K562 (cell line): ENCODE data around the gene ZMYM2. TPM values are rescaled to one million over a fixed set of nuclear protein-coding genes. Genes with fewer than 3 reads are reported as not detected.

Experiments
- ASH1L ChIP-seq: fragments of 450-650 bp; IDR thresholded peaks from 2 replicates; pipeline ENCODE4 v1.6.1; 2018; ENCODE audit warnings: borderline replicate concordance, mild to moderate bottlenecking, low read depth; ENCODE audit not compliant: partially characterized antibody
- DDX20 ChIP-seq: fragments of 450-650 bp; IDR thresholded peaks from 2 replicates; pipeline ENCODE4 v1.6.1; 2016; ENCODE audit warnings: missing genetic modification characterization, low read depth, mild to moderate bottlenecking, missing compliant biosample characterization, moderate library complexity
- FOXP1 ChIP-seq: sonication (generic); formaldehyde crosslinking; IDR thresholded peaks from 2 replicates; pipeline ENCODE4 v1.8.0; 2022; ENCODE audit warnings: mild to moderate bottlenecking, missing genetic modification reagents
- HBP1 ChIP-seq: fragments of 450-650 bp; formaldehyde crosslinking; IDR thresholded peaks from 2 replicates; pipeline ENCODE4 v1.4.0; 2022; ENCODE audit warnings: missing genetic modification characterization
- HDGF ChIP-seq: fragments of 450-650 bp; IDR thresholded peaks from 2 replicates; pipeline ENCODE4 v1.6.1; 2016
- HINFP ChIP-seq: fragments of 450-650 bp; conservative IDR thresholded peaks from 2 replicates; pipeline ENCODE4 v1.6.1; 2016; ENCODE audit warnings: missing genetic modification characterization, low read depth, mild to moderate bottlenecking, control low read depth, missing compliant biosample characterization
- KLF6 ChIP-seq: fragments of 250-450 bp; sonication (Bioruptor Pico); IDR thresholded peaks from 2 replicates; pipeline ENCODE4 v1.4.0; 2020; ENCODE audit warnings: mild to moderate bottlenecking, moderate library complexity, borderline replicate concordance
- MYC ChIP-seq, 2 experiments: fragments of 250-450 bp in 1 of 2; sonication (Bioruptor Pico) in 1 of 2; IDR thresholded peaks; 2 replicates each; pipeline versions ENCODE4 v1.5.1 to v1.6.1; 2012 to 2021; ENCODE audit warnings: low read depth in 2 of 2, borderline replicate concordance in 1 of 2, improper control_type of control experiment in 1 of 2, low read length in 1 of 2, mild to moderate bottlenecking in 1 of 2, moderate library complexity in 1 of 2
- NCOR1 ChIP-seq: fragments of 450-650 bp; IDR thresholded peaks from 2 replicates; pipeline ENCODE4 v1.6.1; 2016; ENCODE audit warnings: mild to moderate bottlenecking, moderate library complexity
- NR2C2 ChIP-seq, 2 experiments: fragments of 200-800 bp in 1 of 2; sonication (Bioruptor generic) in 1 of 2; sonication (generic) in 1 of 2; formaldehyde crosslinking in 1 of 2; IDR thresholded peaks; 2 replicates each; pipeline versions ENCODE4 v1.6.1 to v1.8.0; 2016 to 2022; ENCODE audit warnings: mild to moderate bottlenecking in 1 of 2, missing compliant biosample characterization in 1 of 2, missing genetic modification characterization in 1 of 2, missing genetic modification reagents in 1 of 2
- NR3C1 ChIP-seq: sonication (generic); formaldehyde crosslinking; IDR thresholded peaks from 2 replicates; pipeline ENCODE4 v1.8.1; 2022; ENCODE audit warnings: missing genetic modification reagents
- POLR2AphosphoS5 ChIP-seq: IDR thresholded peaks from 2 replicates; pipeline ENCODE4 v1.6.1; 2011; ENCODE audit warnings: mild to moderate bottlenecking, low read depth, low read length, moderate library complexity; ENCODE audit not compliant: control insufficient read depth, insufficient read depth
- POLR3A ChIP-seq: IDR thresholded peaks from 2 replicates; pipeline ENCODE4 v1.6.1; 2011; ENCODE audit warnings: borderline replicate concordance, mild to moderate bottlenecking, moderate library complexity; ENCODE audit not compliant: insufficient read length, insufficient read depth; ENCODE audit errors: extremely low read depth
- ZC3H11A ChIP-seq: IDR thresholded peaks from 2 replicates; pipeline ENCODE4 v1.6.1; 2012; ENCODE audit warnings: low read depth, low read length, improper control_type of control experiment
- ZFX ChIP-seq: sonication (generic); formaldehyde crosslinking; IDR thresholded peaks from 2 replicates; pipeline ENCODE4 v1.8.0; 2022; ENCODE audit warnings: mild to moderate bottlenecking, missing genetic modification reagents, moderate library complexity
- ZNF197 ChIP-seq: fragments of 200-800 bp; sonication (Bioruptor generic); IDR thresholded peaks from 2 replicates; pipeline ENCODE4 v1.6.1; 2016; ENCODE audit warnings: low read depth, missing genetic modification characterization, missing compliant biosample characterization
- ZNF280A ChIP-seq: fragments of 450-650 bp; IDR thresholded peaks from 2 replicates; pipeline ENCODE4 v1.6.1; 2018; ENCODE audit warnings: mild to moderate bottlenecking, low read depth; ENCODE audit not compliant: partially characterized antibody
- ZNF3 ChIP-seq: fragments of 250-450 bp; sonication (Bioruptor Pico); IDR thresholded peaks from 2 replicates; pipeline ENCODE4 v1.5.0; 2021; ENCODE audit warnings: mild to moderate bottlenecking, moderate library complexity
- ZNF384 ChIP-seq: IDR thresholded peaks from 2 replicates; pipeline ENCODE4 v1.6.1; 2012; ENCODE audit warnings: low read depth, low read length, improper control_type of control experiment
- ZNF707 ChIP-seq: fragments of 250-450 bp; sonication (Bioruptor Pico); conservative IDR thresholded peaks from 2 replicates; pipeline ENCODE4 v1.8.0; 2022; ENCODE audit warnings: inconsistent platforms, mild to moderate bottlenecking, moderate library complexity
- ZNF76 ChIP-seq: fragments of 250-450 bp; sonication (Bioruptor Pico); IDR thresholded peaks from 2 replicates; pipeline ENCODE4 v1.4.0; 2020; ENCODE audit warnings: mild to moderate bottlenecking, moderate library complexity, borderline replicate concordance
- polyA plus RNA-seq, 8 experiments: library from polyadenylated mRNA; depleted of rRNA in 4 of 8; stranded (reverse) in 5 of 8; unstranded in 3 of 8; fragments of >200 nt; fragmentation: Nextera tagmentation in 2 of 8; fragmentation: Illumina TruSeq in 1 of 8; extraction: Ambion mirVana in 2 of 8; extraction: Trizol in 1 of 8; gene quantifications; 2 replicates each; pipeline versions ENCODE4 v1.2.1 to v1.2.3, GENCODE V29; 2011 to 2014; ENCODE audit warnings: inconsistent platforms in 1 of 8, missing spikeins in 1 of 8
- total RNA-seq, 7 experiments: library from RNA; depleted of rRNA in 6 of 7; stranded (reverse); fragments of >200 nt in 6 of 7; fragmentation: Illumina TruSeq in 2 of 7; extraction: Trizol in 2 of 7; gene quantifications; 2 replicates each; pipeline versions ENCODE4 v1.2.1 to v1.2.3, GENCODE V29; 2011 to 2021; ENCODE audit warnings: low replicate concordance in 1 of 7
- TF ChIP-seq, protein P1 (sequence below): fragments of 450-650 bp; formaldehyde crosslinking; IDR thresholded peaks from 2 replicates; pipeline ENCODE4 v1.4.0; 2020; ENCODE audit warnings: mild to moderate bottlenecking

ZMYM2 gene
- total and polyA plus RNA-seq, 9 of the 15 experiments (the other 6 are each of a cell fraction or from before 2014, with no cell fraction given): 5.0 to 48.8 (median 26.8) TPM

- TF ChIP-seq ASH1L: no peak
- no peak for TF ChIP-seq NR3C1 (CRISPR knock-in tag)
- TF ChIP-seq NCOR1: no peak
- peak; percentile 77; the same call in 1 of the 2 replicates for TF ChIP-seq KLF6 (CRISPR knock-in tag)
- no peak for TF ChIP-seq ZNF280A
- 0 out of 2 replicates have a peak, but pooled peaks have one; percentile 25 for TF ChIP-seq ZNF707 (CRISPR knock-in tag)
- no peak for TF ChIP-seq NR2C2 (CRISPR knock-in tag; IDR thresholded peaks at IDR 0.05)
- TF ChIP-seq NR2C2 (tag; IDR thresholded peaks at IDR 0.05): peak; percentile 39; the same call in 1 of the 2 replicates
- no peak for TF ChIP-seq HBP1 (CRISPR knock-in tag)
- no peak for TF ChIP-seq POLR3A
- TF ChIP-seq POLR2AphosphoS5: no peak
- no peak for TF ChIP-seq ZNF384
- 0 out of 2 replicates have a peak, but pooled peaks have one; percentile 20 for TF ChIP-seq ZNF76 (CRISPR knock-in tag)
- no peak for TF ChIP-seq ZNF197 (CRISPR knock-in tag)
- TF ChIP-seq DDX20 (tag): peak; percentile 80; the same call in 1 of the 2 replicates
- no peak for TF ChIP-seq FOXP1 (CRISPR knock-in tag)
- TF ChIP-seq MYC (IDR thresholded peaks at IDR 0.05; ENCODE audit: low read depth, low read length): no peak
- TF ChIP-seq MYC (CRISPR knock-in tag; IDR thresholded peaks at IDR 0.05; ENCODE audit: borderline replicate concordance, low read depth): no peak
- TF ChIP-seq ZNF3 (CRISPR knock-in tag): no peak
- TF ChIP-seq, protein P1, sequence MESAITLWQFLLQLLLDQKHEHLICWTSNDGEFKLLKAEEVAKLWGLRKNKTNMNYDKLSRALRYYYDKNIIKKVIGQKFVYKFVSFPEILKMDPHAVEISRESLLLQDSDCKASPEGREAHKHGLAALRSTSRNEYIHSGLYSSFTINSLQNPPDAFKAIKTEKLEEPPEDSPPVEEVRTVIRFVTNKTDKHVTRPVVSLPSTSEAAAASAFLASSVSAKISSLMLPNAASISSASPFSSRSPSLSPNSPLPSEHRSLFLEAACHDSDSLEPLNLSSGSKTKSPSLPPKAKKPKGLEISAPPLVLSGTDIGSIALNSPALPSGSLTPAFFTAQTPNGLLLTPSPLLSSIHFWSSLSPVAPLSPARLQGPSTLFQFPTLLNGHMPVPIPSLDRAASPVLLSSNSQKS (CRISPR knock-in tag): no peak
- no peak for TF ChIP-seq ZFX
- no peak for TF ChIP-seq ZC3H11A
- no peak for TF ChIP-seq HDGF
- peak; percentile 61 for TF ChIP-seq HINFP (tag)
These were observed 161.4 kb downstream of the ZMYM2 start (continued) for GRCh38 chr13:20119960-20120359.
